ENCODE results near the gene NTRK2.

NTRK2 gene

GRCh38 chr9:84785792-84786547, 116.4 kb downstream of the NTRK2 start:
- no peak for DNase-seq

- no peak for DNase-seq
Measured at GRCh38 chr9:84788803-84789462, 119.4 kb downstream of the NTRK2 start.

- no peak for DNase-seq
Measured at GRCh38 chr9:84789463-84789830, 119.9 kb downstream of the NTRK2 start.

GRCh38 chr9:84791643-84792042, 122.1 kb downstream of the NTRK2 start:
- no peak for DNase-seq

- DNase-seq = no peak
Measured at GRCh38 chr9:84793251-84793650, 123.7 kb downstream of the NTRK2 start.

- no peak for DNase-seq
Measured at GRCh38 chr9:84794981-84795637, 125.6 kb downstream of the NTRK2 start.

GRCh38 chr9:84796404-84796803, 126.9 kb downstream of the NTRK2 start:
- no peak for DNase-seq

- DNase-seq = no peak
Measured at GRCh38 chr9:84799251-84799650, 129.7 kb downstream of the NTRK2 start.

- DNase-seq = no peak
Measured at GRCh38 chr9:84804951-84805694, 135.6 kb downstream of the NTRK2 start.

GRCh38 chr9:84807431-84807830, 137.9 kb downstream of the NTRK2 start:
- DNase-seq = no peak

GRCh38 chr9:84807870-84808390, 138.4 kb downstream of the NTRK2 start:
- DNase-seq = no peak

GRCh38 chr9:84808416-84808815, 138.9 kb downstream of the NTRK2 start:
- DNase-seq = no peak

- DNase-seq = peak; percentile 18
Measured at GRCh38 chr9:84811072-84811750, 141.7 kb downstream of the NTRK2 start.

- no peak for DNase-seq
Measured at GRCh38 chr9:84811751-84812074, 142.2 kb downstream of the NTRK2 start.

GRCh38 chr9:84812355-84812754, 142.8 kb downstream of the NTRK2 start:
- no peak for DNase-seq

- no peak for DNase-seq
Measured at GRCh38 chr9:84812847-84813246, 143.3 kb downstream of the NTRK2 start.

- no peak for DNase-seq
Measured at GRCh38 chr9:84815554-84815953, 146.0 kb downstream of the NTRK2 start.

- DNase-seq = no peak
Measured at GRCh38 chr9:84817038-84817437, 147.5 kb downstream of the NTRK2 start.

- DNase-seq = peak; percentile 43
Measured at GRCh38 chr9:84818791-84819190, 149.3 kb downstream of the NTRK2 start.

GRCh38 chr9:84819491-84819991, 150.0 kb downstream of the NTRK2 start:
- DNase-seq = peak; percentile 57

- DNase-seq = no peak
Measured at GRCh38 chr9:84821431-84821830, 151.9 kb downstream of the NTRK2 start.

- no peak for DNase-seq
Measured at GRCh38 chr9:84822589-84823233, 153.2 kb downstream of the NTRK2 start.
